ENCODE results near the gene PNMA6F.

GRCh38 chrX:153347530-153347929 is 26.0 kb upstream of the PNMA6F start:
- no peak for TF ChIP-seq CTCF (conservative IDR thresholded peaks at IDR 0.05; ENCODE audit: low read depth, low read length)
- TF ChIP-seq EZH2phosphoT487 (IDR thresholded peaks at IDR 0.05; ENCODE audit: borderline replicate concordance, low read length): no peak

All from PC-3 (cell line).